CD4-positive, alpha-beta T cell treated with Interleukin-4 for 4 hours (primary cell): ENCODE results near the gene SLMAP.
"Not testable (repeated sequence)": the region's sequence is repeated elsewhere in the genome, so short reads cannot be mapped to it uniquely, and the experiment has no call there.

Experiments
- DNase-seq: peaks from one replicate; pipeline ENCODE4 v3.0.0-alpha.2; 2020

Gene SLMAP

DNA sequence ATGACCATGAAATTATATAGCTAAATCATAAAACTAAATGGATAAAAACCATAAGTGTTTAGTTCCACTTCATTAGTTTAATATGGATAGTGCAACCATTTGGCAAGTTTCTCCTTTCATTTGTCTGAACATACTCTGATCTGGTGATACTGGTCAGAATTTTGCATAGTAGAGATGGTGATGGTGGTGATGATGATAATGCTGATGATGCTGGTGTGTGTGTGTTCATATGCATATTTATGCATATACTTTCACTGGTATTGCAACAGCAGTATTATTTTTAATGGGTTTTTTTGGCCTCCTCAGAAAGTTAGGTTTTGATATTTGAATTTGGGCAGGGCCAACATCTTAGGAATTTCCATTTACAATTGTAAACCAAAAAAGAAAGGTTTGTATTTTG is 76.4 kb downstream of the SLMAP start:
- DNase-seq = no peak

DNA sequence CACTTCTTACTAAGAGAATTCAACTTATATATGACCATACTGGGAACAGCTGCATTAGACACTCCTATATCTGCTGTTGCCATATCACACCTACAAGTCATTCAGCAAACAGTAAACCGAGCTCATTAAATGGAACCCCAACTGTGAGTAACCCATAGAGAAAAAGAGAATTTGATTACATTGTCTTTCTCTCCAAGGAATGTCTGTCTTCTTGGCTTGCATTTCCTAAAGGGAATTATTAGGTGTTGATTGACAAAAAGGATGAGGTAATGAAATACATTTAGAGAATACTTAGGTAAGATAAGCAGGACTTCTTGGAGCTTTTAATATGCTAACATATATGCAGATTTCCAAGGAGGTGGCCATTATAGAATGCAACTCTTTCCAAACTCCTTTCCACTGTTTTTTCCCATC is 76.8 kb downstream of the SLMAP start:
- no peak for DNase-seq

DNA sequence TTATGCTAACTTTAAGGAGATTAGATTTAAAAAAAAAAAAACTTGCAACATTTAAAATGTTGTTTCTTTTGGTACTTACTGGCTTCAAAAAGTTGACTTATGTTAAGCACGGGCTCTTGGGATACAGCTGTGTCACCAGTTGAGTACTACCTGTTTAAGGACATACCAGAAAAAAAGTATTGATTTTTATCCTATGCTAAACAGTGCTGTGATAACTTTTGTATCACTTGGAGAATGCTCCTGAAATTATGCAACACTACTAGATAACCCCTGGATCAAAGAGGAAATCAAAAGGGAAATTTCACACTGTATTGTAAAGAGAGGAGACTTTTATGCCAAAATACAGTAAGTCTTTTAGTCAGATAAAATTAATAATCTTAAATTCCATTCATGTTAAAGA is 77.7 kb downstream of the SLMAP start:
- no peak for DNase-seq

DNA sequence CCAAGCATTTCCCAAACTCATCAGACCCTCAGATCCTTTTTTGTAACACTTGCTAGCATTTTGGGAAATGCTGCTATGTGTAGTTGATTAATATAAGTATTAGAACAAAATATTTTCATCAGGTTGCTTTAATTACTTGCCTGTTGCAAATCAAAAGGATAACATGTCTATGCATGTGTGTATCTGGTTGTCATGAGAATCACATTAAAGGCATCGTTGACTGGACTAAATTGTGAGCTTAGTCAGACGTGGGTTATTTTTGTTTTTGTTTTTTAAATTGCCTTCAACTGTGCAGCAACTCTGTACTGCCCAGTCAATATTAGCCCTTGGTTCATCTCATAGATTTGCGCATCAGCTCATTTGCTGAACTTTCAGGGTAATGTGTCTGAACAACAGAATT is 81.6 kb downstream of the SLMAP start:
- DNase-seq = no peak

DNA sequence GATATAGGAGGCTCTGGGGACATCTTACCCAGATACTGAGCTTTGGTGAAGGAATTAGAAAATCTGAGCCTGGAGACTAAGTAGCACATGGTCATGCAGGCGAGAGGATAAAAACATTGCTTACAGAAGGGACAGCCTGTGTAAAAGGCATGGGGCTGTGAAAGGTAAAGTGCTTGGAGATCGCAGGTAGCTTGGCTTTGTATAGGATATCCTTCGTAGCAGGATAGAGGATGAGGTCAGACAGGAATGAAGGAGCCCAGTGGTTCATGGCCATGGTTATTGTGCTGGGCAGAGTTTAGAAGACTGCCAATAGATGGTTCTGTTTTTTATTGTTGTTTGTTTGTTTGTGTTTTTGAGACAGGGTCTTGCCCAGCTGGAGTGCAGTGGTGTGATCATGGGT is 82.5 kb downstream of the SLMAP start:
- no peak for DNase-seq

DNA sequence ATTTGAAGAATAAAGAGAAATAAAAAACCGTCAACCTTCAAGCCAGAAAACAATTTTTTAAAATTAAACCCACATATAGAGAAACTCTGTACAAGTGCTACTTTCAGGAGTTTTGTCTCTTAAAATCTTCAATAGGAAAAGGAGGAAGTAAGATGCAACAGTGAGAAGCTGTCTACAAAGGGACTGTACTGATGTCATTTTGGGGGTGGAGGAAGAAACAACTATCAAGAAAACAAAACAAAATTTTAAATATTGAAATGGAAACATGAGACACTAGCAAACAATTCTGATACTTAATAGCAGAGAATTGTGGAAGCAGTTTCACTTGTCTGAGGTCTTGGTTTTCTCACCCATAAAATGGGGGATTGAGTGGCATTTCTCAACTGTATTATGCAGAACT is 84.4 kb downstream of the SLMAP start:
- DNase-seq = no peak

DNA sequence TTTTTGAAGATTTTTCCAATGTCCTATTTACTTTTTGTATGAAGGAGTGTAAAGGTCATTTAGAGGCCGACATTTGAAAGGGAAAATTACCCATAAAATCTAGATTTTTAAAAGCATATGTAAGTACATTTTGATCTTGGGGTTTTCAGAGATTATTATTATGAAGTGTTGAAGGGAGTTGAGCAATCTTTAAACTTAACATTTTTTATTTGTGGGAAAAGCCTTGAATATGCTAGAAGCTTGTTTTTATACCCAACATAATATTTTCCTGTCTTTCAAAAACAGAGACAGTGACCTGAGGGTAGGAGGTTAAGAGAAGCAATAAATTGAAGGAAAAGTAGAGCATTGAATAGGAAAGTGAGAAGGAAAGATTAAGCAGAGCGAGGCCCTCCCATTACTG is 85.7 kb downstream of the SLMAP start:
- no peak for DNase-seq

DNA sequence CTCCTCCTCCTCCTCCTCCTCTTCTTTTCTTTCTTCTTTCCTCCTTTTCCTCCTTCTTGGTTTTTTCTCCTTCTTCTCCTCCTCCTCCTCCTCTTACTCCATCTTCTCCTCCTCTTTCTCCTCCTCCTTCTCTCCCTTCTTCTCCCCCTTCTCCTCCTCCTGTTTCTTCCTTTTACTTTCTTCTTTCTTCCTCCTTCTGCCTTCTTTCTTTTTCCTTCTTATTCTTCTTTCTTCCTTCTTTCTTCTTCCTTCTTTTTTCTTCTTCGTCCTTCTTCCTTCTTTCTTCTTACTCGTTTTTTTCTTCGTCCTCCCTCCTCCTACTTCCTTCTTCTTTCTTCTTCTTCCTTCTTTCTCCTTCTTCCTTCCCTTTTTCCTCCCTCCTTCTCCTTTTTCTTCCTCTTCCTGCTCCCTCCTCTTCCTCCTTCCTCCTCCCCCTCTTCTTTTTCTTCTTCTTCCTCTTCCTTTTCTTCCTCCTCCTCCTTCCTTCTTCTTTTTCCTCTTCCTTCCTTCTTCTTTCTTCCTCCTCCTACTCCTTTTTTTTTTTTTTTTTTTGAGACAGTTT is 92.1 kb downstream of the SLMAP start:
- no peak for DNase-seq

DNA sequence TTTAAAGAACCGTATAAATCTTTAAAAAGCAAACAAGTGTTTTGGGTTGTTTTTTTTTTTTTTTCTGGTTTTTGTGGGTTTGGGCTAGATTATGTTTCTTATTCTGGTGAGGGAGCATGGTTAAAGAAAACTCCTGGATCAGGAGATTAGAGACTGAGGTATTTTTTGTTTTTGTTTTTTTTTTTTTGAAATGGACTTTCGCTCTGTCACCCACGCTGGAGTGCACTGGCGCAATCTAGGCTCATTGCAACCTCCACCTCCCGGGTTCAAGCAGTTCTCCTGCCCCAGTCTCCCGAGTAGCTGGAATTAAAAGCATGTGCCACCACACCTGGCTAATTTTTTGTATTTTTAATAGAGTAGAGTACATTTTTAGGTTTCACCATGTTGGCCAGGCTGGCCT is 95.2 kb downstream of the SLMAP start:
- no peak for DNase-seq

DNA sequence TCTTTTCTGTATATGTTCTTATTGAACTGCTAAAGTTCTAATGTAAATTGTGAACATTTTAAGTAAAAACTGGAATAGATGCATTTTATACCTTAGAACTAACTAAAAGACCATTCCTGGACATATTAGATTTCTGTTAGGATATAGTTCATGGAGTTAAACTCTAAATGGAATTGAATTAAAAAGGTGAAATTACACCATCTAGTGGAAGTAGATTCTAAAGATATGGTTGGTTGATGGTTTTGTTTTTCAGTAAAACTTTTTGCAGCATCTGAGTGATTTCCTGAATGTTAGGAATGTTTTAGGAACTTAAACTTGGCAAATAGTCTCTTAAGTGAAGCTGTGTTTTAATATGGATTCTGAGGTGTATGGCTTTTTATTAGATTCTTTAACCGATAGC is 96.8 kb downstream of the SLMAP start:
- no peak for DNase-seq

DNA sequence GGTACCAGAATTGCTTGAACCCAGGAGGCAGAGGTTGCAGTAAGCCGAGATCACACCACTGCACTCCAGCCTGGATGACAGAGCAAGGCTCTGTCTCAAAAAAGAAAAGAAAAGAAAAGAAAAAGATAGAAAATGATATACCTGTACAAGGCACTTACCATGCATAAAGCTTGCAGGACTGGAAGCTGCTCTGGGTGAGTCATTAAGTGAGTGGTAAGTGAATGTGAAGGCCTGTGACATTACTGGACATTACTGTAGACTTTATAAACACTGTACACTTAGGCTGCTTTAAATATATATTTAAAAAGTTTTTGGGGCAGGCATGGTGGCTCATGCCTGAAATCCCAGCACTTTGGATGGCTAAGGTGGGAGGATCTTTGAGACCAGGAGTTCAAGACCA is 99.2 kb downstream of the SLMAP start:
- no peak for DNase-seq

DNA sequence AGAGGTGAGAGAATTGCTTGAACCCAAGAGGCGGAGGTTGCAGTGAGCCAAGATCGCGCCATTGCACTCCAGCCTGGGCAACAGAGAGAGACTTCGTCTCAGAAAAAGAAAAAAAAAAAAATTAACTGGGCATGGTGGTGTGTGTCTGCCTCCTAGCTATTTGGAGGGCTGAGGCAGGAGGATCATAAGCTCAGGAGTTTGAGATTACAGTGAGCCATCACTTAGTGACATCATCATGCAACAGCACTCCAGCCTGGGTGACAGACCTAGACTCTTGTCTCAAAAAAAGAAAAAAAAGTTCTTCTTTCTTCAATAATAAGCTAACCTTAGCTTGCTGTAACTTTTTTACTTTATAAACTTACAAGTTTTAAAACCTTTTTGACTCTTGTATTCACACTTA is 99.8 kb downstream of the SLMAP start:
- DNase-seq = no peak

DNA sequence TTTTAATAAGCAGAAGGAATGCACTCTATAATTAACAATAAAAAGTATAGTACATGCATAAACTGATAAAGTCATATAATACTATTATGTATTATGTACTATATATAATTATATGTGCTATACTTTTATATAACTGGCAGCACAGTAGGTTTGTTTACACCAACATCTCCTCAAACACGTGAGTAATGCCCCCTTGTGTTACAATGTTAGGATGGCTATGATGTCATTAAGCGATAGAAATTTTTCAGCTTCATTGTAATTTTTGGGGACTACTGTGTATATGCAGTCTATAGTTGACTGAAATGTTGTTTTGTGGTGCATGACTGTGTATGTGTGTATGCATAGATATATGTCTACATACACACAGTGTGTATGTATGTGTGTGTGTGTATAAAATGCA is 100.6 kb downstream of the SLMAP start:
- peak; percentile 13 for DNase-seq

DNA sequence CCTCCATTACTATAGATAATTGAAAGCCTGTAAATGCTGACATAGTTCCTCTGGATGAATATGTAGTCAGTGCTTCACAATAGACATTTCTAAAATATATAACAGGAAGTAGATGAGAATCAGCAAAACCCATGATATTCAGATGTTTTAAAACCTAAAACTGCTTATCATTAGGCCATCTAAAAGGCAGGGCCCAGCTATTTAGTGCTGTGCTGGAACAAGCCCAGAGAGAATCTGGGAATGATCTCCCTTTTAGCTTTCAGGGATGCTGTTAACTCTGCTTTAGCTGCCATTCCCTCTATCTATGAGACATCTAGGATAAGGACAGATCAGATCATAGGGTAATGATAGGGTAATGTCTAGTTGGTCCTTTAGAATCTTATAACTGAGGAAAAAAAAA is 106.8 kb downstream of the SLMAP start:
- DNase-seq = no peak

DNA sequence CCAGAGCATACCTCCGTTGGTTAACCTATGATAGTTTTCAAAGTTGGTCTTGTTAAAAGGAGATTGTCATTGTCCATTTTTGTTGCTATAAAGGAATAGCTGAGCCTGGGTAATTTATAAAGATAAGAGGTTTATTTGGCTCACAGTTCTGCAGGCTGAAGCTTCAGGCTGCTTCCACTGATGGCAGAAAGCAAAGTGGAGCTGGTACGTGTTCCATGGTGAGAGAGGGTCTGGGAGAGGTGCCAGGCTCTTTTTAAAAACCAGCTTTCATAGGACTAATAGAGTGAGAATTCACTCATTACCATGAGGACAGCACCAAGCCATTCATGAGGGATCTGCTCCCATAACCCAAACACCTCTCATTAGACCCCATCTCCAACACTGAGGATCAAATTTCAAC is 107.3 kb downstream of the SLMAP start:
- DNase-seq = no peak

DNA sequence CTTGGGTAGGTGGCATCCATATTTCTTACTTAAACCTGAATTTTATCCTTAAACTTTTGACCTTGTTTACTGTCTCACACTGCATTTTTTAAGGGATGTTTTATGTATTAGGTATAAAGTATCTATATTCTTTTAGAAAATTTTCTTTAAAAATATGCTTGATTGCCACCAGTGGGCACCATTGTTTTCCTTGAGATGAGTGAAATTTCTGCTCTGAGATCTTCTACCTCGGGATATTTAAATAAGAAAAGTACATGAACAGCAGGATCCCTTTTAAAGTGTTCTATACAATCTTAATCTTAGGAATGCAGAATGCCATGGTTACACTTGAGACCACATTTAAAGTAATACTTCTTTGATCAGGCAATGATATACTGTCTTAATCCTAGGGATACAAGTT is 108.7 kb downstream of the SLMAP start:
- no peak for DNase-seq

DNA sequence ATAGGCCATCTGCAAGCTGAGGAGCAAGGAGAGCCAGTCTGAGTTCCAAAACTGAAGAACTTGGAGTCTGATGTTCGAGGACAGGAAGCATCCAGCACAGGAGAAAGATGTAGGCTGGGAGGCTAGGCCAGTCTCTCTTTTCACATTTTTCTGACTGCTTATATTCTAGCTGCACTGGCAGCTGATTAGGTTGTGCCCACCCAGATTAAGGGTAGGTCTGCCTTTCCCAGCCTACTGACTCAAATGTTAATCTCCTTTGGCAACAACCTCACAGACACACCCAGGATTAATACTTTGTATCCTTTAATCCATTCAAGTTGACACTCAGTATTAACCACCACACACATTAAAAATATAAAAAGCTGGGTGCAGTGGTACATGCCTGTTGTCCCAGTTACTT is 113.0 kb downstream of the SLMAP start:
- not testable (repeated sequence) for DNase-seq

DNA sequence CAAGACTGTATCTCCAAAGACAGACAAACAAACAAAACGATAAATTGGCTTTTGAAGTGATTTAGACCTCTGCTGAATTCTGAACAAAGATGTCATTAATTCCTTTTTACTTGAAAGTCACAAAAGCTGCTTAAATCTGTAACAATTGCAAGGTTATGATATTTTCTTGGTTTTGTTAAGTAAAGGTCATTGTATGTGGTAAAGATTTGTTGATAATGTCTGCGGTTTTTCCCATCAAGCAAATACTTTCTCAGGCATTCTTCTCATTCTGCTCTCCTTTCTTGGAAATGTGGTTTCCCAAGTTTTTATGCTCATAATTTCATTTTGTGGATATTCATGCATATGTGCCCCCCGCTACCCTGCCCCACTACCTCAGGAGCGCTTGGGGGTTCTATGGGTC is 116.5 kb downstream of the SLMAP start:
- no peak for DNase-seq

DNA sequence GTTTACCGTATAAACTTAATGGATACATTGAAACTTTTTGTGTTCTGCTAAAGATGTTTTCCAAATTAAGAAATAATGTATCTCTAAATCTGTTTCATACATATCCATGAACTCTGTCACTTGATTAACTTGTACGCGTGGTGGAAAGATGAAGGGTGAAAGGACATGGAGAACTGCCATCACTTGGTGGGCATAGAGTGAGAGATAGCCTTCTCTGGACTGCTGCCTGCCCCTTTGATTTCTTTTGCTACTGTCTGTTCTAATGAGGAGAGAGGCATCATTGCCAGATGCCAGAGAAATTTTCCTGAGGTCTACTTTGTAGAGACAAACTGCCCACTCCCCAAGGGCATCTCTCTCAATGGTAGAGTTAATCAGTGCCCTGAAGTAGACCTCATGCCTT is 120.5 kb downstream of the SLMAP start:
- DNase-seq = no peak

DNA sequence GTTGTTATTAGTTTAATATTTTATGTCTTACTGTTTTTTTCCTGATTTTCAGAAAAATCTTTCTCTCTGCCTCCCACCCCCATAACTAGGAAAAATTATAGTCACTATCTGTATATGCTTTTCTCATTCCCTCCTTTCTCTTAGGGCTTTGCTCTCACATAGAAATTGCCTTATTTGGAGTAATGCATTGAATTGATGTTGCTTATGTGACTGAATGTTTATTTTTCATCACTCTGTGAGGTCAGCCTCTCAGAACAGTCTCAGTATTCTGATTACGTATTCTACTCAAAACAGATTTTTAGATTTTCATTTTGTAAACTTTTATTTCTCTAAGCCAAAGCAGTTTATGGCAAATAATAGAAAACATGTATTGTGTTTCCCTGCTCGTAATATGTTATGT is 121.0 kb downstream of the SLMAP start:
- no peak for DNase-seq

DNA sequence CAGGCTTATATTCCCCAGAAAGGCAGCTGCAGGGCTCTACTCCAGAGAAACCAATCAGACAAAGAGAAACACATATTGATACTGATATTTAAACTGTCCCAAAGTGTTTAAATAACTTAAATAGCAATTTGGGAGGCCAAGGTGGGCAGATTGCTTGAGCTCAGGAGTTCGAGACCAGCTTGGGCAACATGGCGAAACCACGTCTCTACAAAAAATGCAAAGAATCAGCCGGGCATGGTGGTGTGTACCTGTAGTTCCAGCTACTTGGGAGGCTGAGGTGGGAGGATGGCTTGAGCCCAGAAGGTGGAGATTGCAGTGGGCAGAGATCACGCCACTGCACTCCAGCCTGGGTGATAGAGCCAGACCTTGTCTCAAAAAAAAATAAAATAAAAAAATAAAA is 128.3 kb downstream of the SLMAP start:
- not testable (repeated sequence) for DNase-seq

DNA sequence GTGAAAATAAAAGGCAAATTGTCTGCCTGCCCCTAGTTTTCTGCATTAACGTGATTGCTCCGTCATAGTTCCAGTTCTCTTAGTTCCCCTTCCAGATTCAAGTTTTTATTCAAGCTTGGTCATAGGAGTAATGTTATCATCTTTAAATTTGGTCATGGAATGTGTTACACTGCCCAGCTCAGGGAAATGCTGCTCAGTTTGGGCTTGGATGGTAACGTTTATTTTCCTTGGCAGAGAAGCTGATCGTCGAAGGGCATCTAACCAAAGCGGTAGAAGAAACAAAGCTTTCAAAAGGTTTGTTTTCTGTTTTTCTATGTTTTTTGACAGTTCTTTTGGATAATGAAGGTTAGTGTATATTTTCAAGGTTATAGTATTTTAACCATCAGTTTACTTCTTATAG is 133.7 kb downstream of the SLMAP start:
- DNase-seq = no peak

DNA sequence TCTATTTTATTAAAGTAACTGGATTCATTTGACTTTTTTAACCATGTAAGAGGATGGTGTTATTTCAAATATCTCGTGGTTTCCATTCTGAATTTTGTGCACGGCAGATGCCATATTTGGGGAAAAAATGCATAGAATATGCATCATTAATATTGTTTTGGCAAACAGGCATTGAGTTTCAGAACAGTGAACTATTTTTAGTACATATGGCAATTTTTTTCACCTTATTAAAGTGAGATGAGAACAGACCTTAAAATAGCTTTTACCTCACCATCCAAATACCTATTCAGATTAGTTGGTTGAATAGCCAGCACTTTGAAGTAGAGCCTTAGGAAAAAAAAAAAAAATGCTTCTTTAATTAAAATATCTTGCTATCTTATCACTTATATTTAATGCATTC is 134.8 kb downstream of the SLMAP start:
- no peak for DNase-seq

DNA sequence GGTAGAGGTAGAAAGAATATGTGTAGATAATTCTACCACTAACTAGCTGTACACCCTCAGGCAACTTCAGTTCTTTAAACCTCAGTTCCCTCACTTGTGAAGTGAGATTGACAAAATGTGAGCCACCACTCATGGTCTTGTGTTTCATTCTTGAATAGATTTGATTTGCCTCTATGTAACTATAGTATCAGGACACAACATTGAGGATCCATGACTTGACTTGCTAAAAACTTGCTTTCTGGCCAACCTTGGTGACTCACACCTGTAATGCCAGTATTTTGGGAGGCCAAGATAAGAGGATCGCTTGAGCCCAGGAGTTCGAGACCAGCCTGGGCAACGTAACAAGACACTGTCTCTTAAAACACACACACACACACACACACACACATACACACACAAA is 136.3 kb downstream of the SLMAP start:
- no peak for DNase-seq

DNA sequence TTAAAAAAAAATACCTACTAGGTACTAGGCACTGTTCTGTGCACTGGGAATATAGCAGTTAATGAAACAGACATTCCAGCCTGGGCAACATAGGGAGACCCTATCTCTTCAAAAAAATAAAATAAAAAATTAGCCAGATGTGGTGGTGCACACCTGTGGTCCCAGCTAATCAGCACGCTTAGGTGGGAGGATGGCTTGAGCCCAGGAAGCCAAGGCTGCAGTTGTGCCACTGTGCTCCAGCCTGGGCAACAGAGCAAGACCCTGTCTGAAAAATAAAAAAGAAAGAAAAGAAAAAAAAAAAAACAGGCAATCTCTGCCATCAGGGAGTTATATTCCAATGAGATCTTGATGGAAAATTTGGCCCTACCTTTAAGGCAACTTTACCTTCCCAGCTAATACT is 137.0 kb downstream of the SLMAP start:
- DNase-seq = no peak

DNA sequence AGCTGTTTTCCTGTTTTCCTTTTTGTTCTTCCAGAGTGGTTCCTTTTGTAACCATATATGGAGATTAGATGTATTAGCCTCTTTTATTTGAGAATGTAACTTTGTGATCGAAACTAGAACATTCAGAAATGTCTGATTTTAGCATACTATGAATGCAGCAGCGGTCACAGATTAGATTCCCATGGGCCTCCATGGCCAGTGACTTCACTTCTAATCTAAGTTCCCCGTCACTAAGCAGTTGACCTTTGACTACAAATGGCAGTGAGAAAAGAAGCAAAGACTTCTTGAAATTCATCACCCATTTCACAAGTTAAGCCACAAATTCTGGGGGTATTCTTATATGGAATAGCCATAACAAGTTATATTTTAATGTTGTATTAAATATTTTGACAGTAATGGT is 137.6 kb downstream of the SLMAP start:
- DNase-seq = no peak
